GM10266 (cell line): Measurements from ENCODE around the gene PLEKHD1.
A peak's percentile ranks its signal among the peaks of the same experiment; 100 is the strongest.

Source experiments
- DNase-seq: peaks from one replicate; pipeline ENCODE4 v3.0.0; 2012; ENCODE audit errors: extremely low spot score
- CTCF ChIP-seq: IDR thresholded peaks from 2 replicates; pipeline ENCODE4 v1.5.1; 2012; ENCODE audit warnings: mild to moderate bottlenecking, low read depth; ENCODE audit not compliant: control insufficient read depth, insufficient read depth; ENCODE audit errors: missing control alignments

The PLEKHD1 gene

GRCh38 chr14:69459122-69459521, 25.4 kb upstream of the PLEKHD1 start:
- no peak for DNase-seq
- TF ChIP-seq CTCF, result no peak

- peak; percentile 81 for TF ChIP-seq CTCF
- peak; percentile 56 for DNase-seq
Observed at GRCh38 chr14:69460093-69460701, 24.3 kb upstream of the PLEKHD1 start.

DNA sequence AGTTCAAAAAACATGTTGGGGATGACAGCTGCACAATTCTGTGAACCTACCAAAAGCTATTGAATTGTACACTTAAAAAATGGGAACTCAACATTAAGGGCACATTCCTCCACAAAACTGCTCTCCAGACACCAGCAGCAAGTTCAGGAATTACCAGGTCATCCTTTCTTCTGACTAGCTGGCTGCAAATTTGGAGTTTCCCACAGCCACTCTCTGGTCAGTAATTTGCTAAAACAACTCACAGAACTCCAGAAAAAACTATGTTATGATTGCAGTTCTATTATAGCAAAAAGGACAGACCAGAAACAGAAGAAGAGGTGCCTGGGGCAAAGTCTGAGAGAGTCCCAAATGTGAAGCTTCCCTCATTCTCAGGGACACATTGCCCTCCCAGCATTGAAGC, 20.1 kb upstream of the PLEKHD1 start:
- no peak for DNase-seq
- no peak for TF ChIP-seq CTCF

GRCh38 chr14:69464829-69465228, 19.7 kb upstream of the PLEKHD1 start:
- DNase-seq, result no peak
- no peak for TF ChIP-seq CTCF

GRCh38 chr14:69468949-69469348, 15.6 kb upstream of the PLEKHD1 start:
- DNase-seq, result no peak
- no peak for TF ChIP-seq CTCF

GRCh38 chr14:69471436-69471835, 13.1 kb upstream of the PLEKHD1 start:
- DNase-seq, result no peak
- no peak for TF ChIP-seq CTCF

- DNase-seq, result no peak
- no peak for TF ChIP-seq CTCF
Observed at GRCh38 chr14:69471916-69472315, 12.6 kb upstream of the PLEKHD1 start.
